Hepatocyte (in vitro differentiated cells): ENCODE measurements around the gene USP20. TPM values are rescaled to one million over a fixed set of nuclear protein-coding genes. Genes with fewer than 3 reads are reported as not detected.

Experiments
- DNase-seq: peaks from one replicate; pipeline ENCODE4 v3.0.0-alpha.2; 2016; ENCODE audit warnings: low spot score
- H2AFZ ChIP-seq: fragments of 200-600 bp; sonication (generic); 2 replicates; pipeline ENCODE4 v1.6.0; 2016; ENCODE audit warnings: antibody characterized with exemption, mild to moderate bottlenecking
- H3K27ac ChIP-seq: fragments of 200-600 bp; sonication (generic); 2 replicates; pipeline ENCODE4 v1.5.1; 2016; ENCODE audit warnings: mild to moderate bottlenecking
- H3K27me3 ChIP-seq: fragments of 200-600 bp; sonication (generic); 2 replicates; pipeline ENCODE4 v1.6.1; 2016
- H3K36me3 ChIP-seq: fragments of 200-600 bp; sonication (generic); replicated peaks from 2 replicates; pipeline ENCODE4 v1.5.1; 2016; ENCODE audit warnings: low read depth; ENCODE audit not compliant: insufficient read depth
- H3K4me1 ChIP-seq: fragments of 200-600 bp; sonication (generic); 2 replicates; pipeline ENCODE4 v1.5.1; 2016; ENCODE audit warnings: mild to moderate bottlenecking, moderate library complexity; ENCODE audit not compliant: insufficient read depth
- H3K4me2 ChIP-seq: fragments of 200-600 bp; sonication (generic); 2 replicates; pipeline ENCODE4 v1.6.0; 2016
- H3K4me3 ChIP-seq: fragments of 200-600 bp; sonication (generic); 2 replicates; pipeline ENCODE4 v1.5.1; 2016; ENCODE audit warnings: mild to moderate bottlenecking
- H3K79me2 ChIP-seq: fragments of 200-600 bp; sonication (generic); 2 replicates; pipeline ENCODE4 v1.6.0; 2017; ENCODE audit warnings: mild to moderate bottlenecking
- H3K9me2 ChIP-seq: fragments of 200-600 bp; sonication (generic); replicated peaks from 2 replicates; pipeline ENCODE4 v1.6.0; 2017; ENCODE audit warnings: mild to moderate bottlenecking; ENCODE audit not compliant: insufficient read depth
- H3K9me3 ChIP-seq: fragments of 200-600 bp; sonication (generic); 2 replicates; pipeline ENCODE4 v1.5.1; 2016; ENCODE audit warnings: low read depth, mild to moderate bottlenecking
- H4K20me1 ChIP-seq: fragments of 200-600 bp; sonication (generic); 2 replicates; pipeline ENCODE4 v1.6.0; 2016; ENCODE audit warnings: mild to moderate bottlenecking; ENCODE audit not compliant: insufficient read depth, poor library complexity, severe bottlenecking
- EZH2 ChIP-seq: fragments of 200-600 bp; sonication (generic); IDR thresholded peaks from 2 replicates; pipeline ENCODE4 v1.6.1; 2016; ENCODE audit warnings: antibody characterized with exemption, mild to moderate bottlenecking, borderline replicate concordance
- EZH2phosphoT487 ChIP-seq: fragments of 200-600 bp; sonication (generic); IDR thresholded peaks from one replicate; pipeline ENCODE4 v1.6.1; 2018; ENCODE audit warnings: antibody characterized with exemption, mild to moderate bottlenecking, low read depth, moderate library complexity; ENCODE audit not compliant: unreplicated experiment, severe bottlenecking
- WGBS: methylation state at CpG from one replicate; pipeline ENCODE4 v1.1.6; 2016; ENCODE audit warnings: low lambda C conversion rate; ENCODE audit errors: missing lambda C conversion rate; 5-methylcytosine and 5-hydroxymethylcytosine counted together
- polyA plus RNA-seq: library from polyadenylated mRNA; unstranded; fragments of >200 nt; fragmentation: Nextera tagmentation; extraction: Ambion mirVana; gene quantifications from 2 replicates; pipeline ENCODE4 v1.2.1, GENCODE V29; 2016
- total RNA-seq: library from RNA; depleted of rRNA; stranded (reverse); fragments of >200 nt; gene quantifications from 2 replicates; pipeline ENCODE4 v1.2.3, GENCODE V29; 2014
- TF ChIP-seq, protein P1 (sequence below): fragments of 200-600 bp; sonication (generic); IDR thresholded peaks from 2 replicates; pipeline ENCODE4 v1.5.1; 2016; ENCODE audit warnings: antibody characterized with exemption, mild to moderate bottlenecking; ENCODE audit not compliant: poor library complexity

The USP20 gene
- total and polyA plus RNA-seq, 2 experiments from 2014 or later = 10.6 to 29.0 TPM

DNA sequence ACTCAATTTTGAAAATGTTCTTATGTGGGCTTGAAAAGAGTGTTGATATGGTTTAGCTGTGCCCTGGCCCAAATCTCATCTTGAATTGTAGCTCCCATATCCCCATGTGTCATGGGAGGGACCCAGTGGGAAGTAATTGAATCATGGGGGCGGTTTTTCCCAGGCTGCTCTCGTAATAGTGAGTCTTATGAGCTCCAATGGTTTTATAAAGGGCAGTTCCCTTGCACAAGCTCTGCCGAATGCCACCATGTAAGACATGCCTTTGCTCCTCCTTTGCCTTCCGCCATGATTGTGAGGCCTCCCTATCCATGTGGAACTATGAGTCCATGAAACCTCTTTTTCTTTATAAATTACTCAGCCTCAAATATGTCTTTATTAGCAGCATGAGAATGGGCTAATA, 71.0 kb downstream of the USP20 start:
- no peak overlapping the region for H2AFZ ChIP-seq
- H3K9me2 ChIP-seq = no peaks in the 10 kb centered on the region
- no peaks in the 10 kb centered on the region for H4K20me1 ChIP-seq
- TF ChIP-seq, protein P1, sequence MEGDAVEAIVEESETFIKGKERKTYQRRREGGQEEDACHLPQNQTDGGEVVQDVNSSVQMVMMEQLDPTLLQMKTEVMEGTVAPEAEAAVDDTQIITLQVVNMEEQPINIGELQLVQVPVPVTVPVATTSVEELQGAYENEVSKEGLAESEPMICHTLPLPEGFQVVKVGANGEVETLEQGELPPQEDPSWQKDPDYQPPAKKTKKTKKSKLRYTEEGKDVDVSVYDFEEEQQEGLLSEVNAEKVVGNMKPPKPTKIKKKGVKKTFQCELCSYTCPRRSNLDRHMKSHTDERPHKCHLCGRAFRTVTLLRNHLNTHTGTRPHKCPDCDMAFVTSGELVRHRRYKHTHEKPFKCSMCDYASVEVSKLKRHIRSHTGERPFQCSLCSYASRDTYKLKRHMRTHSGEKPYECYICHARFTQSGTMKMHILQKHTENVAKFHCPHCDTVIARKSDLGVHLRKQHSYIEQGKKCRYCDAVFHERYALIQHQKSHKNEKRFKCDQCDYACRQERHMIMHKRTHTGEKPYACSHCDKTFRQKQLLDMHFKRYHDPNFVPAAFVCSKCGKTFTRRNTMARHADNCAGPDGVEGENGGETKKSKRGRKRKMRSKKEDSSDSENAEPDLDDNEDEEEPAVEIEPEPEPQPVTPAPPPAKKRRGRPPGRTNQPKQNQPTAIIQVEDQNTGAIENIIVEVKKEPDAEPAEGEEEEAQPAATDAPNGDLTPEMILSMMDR = no peak
- TF ChIP-seq EZH2 = no peak
- no peak for TF ChIP-seq EZH2phosphoT487
- no peaks in the 10 kb centered on the region for H3K27me3 ChIP-seq
- WGBS = 98% methylated on average over 4 of the region's 4 CpGs
- H3K4me3 ChIP-seq = no peak overlapping the region
- H3K36me3 ChIP-seq = no peaks in the 10 kb centered on the region
- no peaks in the 10 kb centered on the region for H3K9me3 ChIP-seq
- peaks cover 4% of the 10 kb centered on the region for H3K4me1 ChIP-seq
- no peak for DNase-seq
- H3K4me2 ChIP-seq = no peak overlapping the region
- H3K27ac ChIP-seq = no peak overlapping the region
- no peaks in the 10 kb centered on the region for H3K79me2 ChIP-seq

DNA sequence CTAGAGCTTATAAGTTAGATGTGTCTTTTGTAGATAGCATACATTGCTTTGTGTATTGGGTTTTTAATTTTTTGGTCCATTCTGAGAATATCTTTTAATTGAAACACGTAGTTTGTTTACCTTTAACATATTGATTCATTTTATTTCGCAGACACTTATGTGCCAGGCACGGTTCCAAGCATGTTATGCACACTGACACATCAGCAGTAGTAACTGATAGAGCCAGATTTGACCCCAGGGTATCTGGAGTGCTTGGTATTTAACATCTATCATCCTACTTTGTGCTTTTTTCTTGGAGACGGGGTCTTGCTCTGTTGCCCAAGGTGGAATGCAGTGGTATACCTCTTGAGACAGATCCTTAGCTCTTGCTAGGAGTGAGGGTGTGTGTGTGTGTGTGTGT, 71.9 kb downstream of the USP20 start:
- 85% methylated on average over 4 of the region's 4 CpGs for WGBS
- TF ChIP-seq, protein P1 = no peak
- TF ChIP-seq EZH2phosphoT487 = no peak
- TF ChIP-seq EZH2 = no peak
- no peaks in the 10 kb centered on the region for H3K36me3 ChIP-seq

DNA sequence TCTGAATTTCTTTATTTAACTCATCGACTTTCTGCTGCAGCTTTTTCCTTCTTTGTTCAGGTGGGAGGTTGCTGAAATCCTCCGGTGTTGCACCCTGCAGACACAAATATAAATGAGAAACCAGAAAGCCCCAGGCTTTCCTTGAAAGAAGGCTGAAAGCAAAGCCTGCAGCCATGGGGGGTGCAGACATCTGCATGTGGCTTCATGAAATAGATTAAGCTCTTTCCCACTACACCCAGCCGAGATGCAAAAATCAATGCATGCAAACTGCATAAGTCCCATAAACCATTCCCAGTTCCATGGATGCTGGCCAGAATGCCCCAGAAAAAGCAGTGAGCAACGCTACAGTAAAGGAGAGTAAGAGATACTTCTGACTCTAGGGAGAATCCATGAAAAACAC, 73.6 kb downstream of the USP20 start:
- no peaks in the 10 kb centered on the region for H3K27me3 ChIP-seq
- peaks cover 4% of the 10 kb centered on the region for H3K4me1 ChIP-seq
- no peak overlapping the region for H3K27ac ChIP-seq
- no peaks in the 10 kb centered on the region for H3K79me2 ChIP-seq
- no peak overlapping the region for H2AFZ ChIP-seq
- no peaks in the 10 kb centered on the region for H3K36me3 ChIP-seq
- H3K9me3 ChIP-seq = no peaks in the 10 kb centered on the region
- TF ChIP-seq EZH2phosphoT487 = no peak
- no peak overlapping the region for H3K4me2 ChIP-seq
- H3K4me3 ChIP-seq = no peak overlapping the region
- 85% methylated on average over 4 of the region's 4 CpGs for WGBS
- H4K20me1 ChIP-seq = no peaks in the 10 kb centered on the region
- H3K9me2 ChIP-seq = no peaks in the 10 kb centered on the region
- no peak for DNase-seq

More for the DNA sequence above, 71.9 kb downstream of the USP20 start:
- Histone ChIP-seq H2AFZ (no peak overlapping the region), H3K4me2 (no peak overlapping the region), H4K20me1 (no peaks in the 10 kb centered on the region), H3K79me2 (no peaks in the 10 kb centered on the region), H3K27ac (no peak overlapping the region), H3K4me3 (no peak overlapping the region), H3K9me3 (no peaks in the 10 kb centered on the region), H3K27me3 (no peaks in the 10 kb centered on the region), H3K9me2 (no peaks in the 10 kb centered on the region), H3K4me1 (peaks cover 4% of the 10 kb centered on the region)
- DNase-seq = no peak

DNA sequence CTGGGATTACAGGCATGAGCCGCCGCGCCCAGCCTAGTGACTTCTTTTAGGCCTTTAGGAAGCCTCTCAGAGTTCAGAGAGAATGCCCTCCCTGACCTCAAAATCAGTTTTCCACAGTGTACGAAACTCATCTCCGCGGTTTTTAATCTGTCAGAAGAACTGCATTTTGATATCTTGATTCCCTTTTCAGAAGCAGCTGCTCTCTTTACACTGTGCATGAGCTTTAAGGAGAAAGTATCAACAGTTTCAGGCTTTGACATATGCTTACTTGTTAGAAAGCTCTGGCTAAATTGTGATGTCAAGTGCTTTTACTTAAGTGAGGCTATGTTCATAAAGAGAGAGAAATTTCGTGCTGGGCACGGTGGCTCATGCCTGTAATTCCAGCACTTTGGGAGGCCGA, 74.6 kb downstream of the USP20 start:
- Histone ChIP-seq H3K27ac (no peak overlapping the region), H3K27me3 (no peaks in the 10 kb centered on the region), H3K4me2 (no peak overlapping the region)

More for the DNA sequence above, 74.6 kb downstream of the USP20 start:
- Histone ChIP-seq H3K4me1 (peaks cover 4% of the 10 kb centered on the region), H3K9me3 (no peaks in the 10 kb centered on the region), H3K4me3 (no peak overlapping the region), H4K20me1 (no peaks in the 10 kb centered on the region), H3K36me3 (no peaks in the 10 kb centered on the region), H3K79me2 (no peaks in the 10 kb centered on the region), H2AFZ (no peak overlapping the region), H3K9me2 (no peaks in the 10 kb centered on the region)
- WGBS = 95% methylated on average over 9 of the region's 9 CpGs
- no peak for DNase-seq
- TF ChIP-seq, protein P1 = no peak
- TF ChIP-seq EZH2 (no peak), EZH2phosphoT487 (no peak)
